ENCODE data around the gene CASZ1.

Gene CASZ1

GRCh38 chr1:10667861-10668761, 128.3 kb downstream of the CASZ1 start:
- no peak for FAIRE-seq

- FAIRE-seq = no peak
These were observed 130.3 kb downstream of the CASZ1 start for GRCh38 chr1:10665930-10666850.

- no peak for FAIRE-seq
These were observed 131.2 kb downstream of the CASZ1 start for GRCh38 chr1:10665226-10665625.

- FAIRE-seq = no peak
These were observed 132.2 kb downstream of the CASZ1 start for GRCh38 chr1:10664251-10664650.

- FAIRE-seq = no peak
These were observed 132.8 kb downstream of the CASZ1 start for GRCh38 chr1:10663678-10664035.

GRCh38 chr1:10662824-10663677, 133.4 kb downstream of the CASZ1 start:
- FAIRE-seq = no peak

- no peak for FAIRE-seq
These were observed 134.3 kb downstream of the CASZ1 start for GRCh38 chr1:10662090-10662688.

- FAIRE-seq = no peak
These were observed 135.0 kb downstream of the CASZ1 start for GRCh38 chr1:10661453-10661852.

- FAIRE-seq = no peak
These were observed 136.6 kb downstream of the CASZ1 start for GRCh38 chr1:10659646-10660540.

GRCh38 chr1:10659218-10659617, 137.2 kb downstream of the CASZ1 start:
- FAIRE-seq = no peak

GRCh38 chr1:10658396-10659066, 137.9 kb downstream of the CASZ1 start:
- FAIRE-seq = no peak

GRCh38 chr1:10657088-10657847, 139.2 kb downstream of the CASZ1 start:
- no peak for FAIRE-seq

- no peak for FAIRE-seq
These were observed 140.0 kb downstream of the CASZ1 start for GRCh38 chr1:10656431-10656830.

- no peak for FAIRE-seq
These were observed 141.4 kb downstream of the CASZ1 start for GRCh38 chr1:10655002-10655401.

- FAIRE-seq = no peak
These were observed 142.9 kb downstream of the CASZ1 start for GRCh38 chr1:10653370-10654125.

GRCh38 chr1:10652626-10653025, 143.8 kb downstream of the CASZ1 start:
- FAIRE-seq = no peak

- FAIRE-seq = no peak
These were observed 144.7 kb downstream of the CASZ1 start for GRCh38 chr1:10651793-10652192.

- FAIRE-seq = no peak
These were observed 145.1 kb downstream of the CASZ1 start for GRCh38 chr1:10651389-10651766.
